IMR-90 (cell line): ENCODE data around the gene MIER2.

ENCODE experiments used
- POLR2A ChIP-seq: IDR thresholded peaks from 2 replicates; pipeline ENCODE4 v1.6.1; 2012; ENCODE audit warnings: mild to moderate bottlenecking, low read depth, low read length
- TF ChIP-seq, protein P1 (sequence below): conservative IDR thresholded peaks from 2 replicates; pipeline ENCODE4 v1.5.1; 2012; ENCODE audit warnings: mild to moderate bottlenecking, low read depth, low read length, improper control_type of control experiment

- TF ChIP-seq POLR2A: no peak
- TF ChIP-seq, protein P1, sequence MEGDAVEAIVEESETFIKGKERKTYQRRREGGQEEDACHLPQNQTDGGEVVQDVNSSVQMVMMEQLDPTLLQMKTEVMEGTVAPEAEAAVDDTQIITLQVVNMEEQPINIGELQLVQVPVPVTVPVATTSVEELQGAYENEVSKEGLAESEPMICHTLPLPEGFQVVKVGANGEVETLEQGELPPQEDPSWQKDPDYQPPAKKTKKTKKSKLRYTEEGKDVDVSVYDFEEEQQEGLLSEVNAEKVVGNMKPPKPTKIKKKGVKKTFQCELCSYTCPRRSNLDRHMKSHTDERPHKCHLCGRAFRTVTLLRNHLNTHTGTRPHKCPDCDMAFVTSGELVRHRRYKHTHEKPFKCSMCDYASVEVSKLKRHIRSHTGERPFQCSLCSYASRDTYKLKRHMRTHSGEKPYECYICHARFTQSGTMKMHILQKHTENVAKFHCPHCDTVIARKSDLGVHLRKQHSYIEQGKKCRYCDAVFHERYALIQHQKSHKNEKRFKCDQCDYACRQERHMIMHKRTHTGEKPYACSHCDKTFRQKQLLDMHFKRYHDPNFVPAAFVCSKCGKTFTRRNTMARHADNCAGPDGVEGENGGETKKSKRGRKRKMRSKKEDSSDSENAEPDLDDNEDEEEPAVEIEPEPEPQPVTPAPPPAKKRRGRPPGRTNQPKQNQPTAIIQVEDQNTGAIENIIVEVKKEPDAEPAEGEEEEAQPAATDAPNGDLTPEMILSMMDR: no peak
These were observed 9.0 kb downstream of the MIER2 start for GRCh38 chr19:335486-336066.
